ENCODE results near the gene NMS. TPM values are rescaled to one million over a fixed set of nuclear protein-coding genes. Genes with fewer than 3 reads are reported as not detected.

NMS gene
- total and polyA plus RNA-seq, 7 donors: 0.17 TPM; not detected in 6

DNA sequence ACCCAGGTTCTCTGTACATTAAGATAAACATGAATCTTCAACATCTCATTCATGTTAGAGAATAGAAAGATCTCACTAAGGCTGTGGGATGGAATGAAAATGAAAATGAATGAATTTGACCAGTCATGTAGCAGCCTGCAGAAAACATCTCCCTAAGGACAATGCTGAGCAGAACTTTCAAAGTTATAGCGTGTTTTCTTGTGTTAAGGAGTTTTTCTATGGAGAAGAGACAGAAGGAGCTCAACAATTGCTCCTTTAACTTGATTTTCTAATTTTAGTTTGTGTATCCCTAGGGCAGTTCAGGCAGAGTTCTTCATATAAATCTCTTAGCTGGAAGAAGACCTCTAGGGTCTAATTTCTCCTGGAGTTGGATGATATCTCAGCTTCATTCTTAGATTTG, 47.3 kb downstream of the NMS start:
- no peaks in the 10 kb centered on the region for H3K9me3 ChIP-seq
- no peaks in the 10 kb centered on the region for H3K36me3 ChIP-seq (ENCODE audit: insufficient read depth in 1 of 2, low read depth in 1 of 2)
- no peak for DNase-seq
- intact Hi-C loops (cut with DNase I): no loop called here
- TF ChIP-seq, protein P1, sequence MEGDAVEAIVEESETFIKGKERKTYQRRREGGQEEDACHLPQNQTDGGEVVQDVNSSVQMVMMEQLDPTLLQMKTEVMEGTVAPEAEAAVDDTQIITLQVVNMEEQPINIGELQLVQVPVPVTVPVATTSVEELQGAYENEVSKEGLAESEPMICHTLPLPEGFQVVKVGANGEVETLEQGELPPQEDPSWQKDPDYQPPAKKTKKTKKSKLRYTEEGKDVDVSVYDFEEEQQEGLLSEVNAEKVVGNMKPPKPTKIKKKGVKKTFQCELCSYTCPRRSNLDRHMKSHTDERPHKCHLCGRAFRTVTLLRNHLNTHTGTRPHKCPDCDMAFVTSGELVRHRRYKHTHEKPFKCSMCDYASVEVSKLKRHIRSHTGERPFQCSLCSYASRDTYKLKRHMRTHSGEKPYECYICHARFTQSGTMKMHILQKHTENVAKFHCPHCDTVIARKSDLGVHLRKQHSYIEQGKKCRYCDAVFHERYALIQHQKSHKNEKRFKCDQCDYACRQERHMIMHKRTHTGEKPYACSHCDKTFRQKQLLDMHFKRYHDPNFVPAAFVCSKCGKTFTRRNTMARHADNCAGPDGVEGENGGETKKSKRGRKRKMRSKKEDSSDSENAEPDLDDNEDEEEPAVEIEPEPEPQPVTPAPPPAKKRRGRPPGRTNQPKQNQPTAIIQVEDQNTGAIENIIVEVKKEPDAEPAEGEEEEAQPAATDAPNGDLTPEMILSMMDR (IDR thresholded peaks at IDR 0.05): no peak
- WGBS, 3 donors: 56 to 72% (median 71%) methylated on average over 1 of the region's 1 CpG
- H3K4me1 ChIP-seq: no peaks in the 10 kb centered on the region
- ATAC-seq: no peak
- no peak overlapping the region for H3K27ac ChIP-seq
- no peak overlapping the region for H3K4me3 ChIP-seq
- H3K27me3 ChIP-seq (ENCODE audit: insufficient read depth in 3 of 3, low read length in 2 of 3): no peaks in the 10 kb centered on the region

DNA sequence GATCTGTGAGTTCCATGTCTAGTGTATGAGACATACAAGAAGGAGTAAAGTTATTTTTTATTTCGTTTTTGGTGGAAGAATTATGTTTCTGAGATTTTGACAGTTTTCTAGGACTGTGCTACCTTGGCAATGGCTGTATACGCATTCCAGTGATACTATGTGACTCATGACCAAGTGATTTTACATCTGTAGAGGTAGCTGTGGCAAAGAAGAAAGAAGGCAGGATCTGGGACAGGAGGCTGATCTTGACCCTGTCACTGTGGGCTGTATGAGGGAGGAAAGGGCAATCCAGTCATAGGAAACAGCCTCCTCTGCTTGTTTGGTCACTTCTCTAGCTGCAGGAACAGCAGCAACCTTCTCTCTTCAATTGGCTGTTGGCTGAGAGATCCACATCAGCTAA, 48.5 kb downstream of the NMS start:
- intact Hi-C loops (cut with DNase I): no loop called here
- Histone ChIP-seq H3K36me3 (ENCODE audit: insufficient read depth in 1 of 2, low read depth in 1 of 2) (no peaks in the 10 kb centered on the region), H3K27ac (no peak overlapping the region), H3K4me1 (no peaks in the 10 kb centered on the region), H3K9me3 (no peaks in the 10 kb centered on the region), H3K4me3 (no peak overlapping the region), H3K27me3 (ENCODE audit: insufficient read depth in 3 of 3, low read length in 2 of 3) (no peaks in the 10 kb centered on the region)
- TF ChIP-seq, protein P1 (IDR thresholded peaks at IDR 0.05): no peak
- DNase-seq (no peak), ATAC-seq (no peak)
- 59 to 74% (median 64%) methylated on average over 2 of the region's 2 CpGs for WGBS, 3 donors

DNA sequence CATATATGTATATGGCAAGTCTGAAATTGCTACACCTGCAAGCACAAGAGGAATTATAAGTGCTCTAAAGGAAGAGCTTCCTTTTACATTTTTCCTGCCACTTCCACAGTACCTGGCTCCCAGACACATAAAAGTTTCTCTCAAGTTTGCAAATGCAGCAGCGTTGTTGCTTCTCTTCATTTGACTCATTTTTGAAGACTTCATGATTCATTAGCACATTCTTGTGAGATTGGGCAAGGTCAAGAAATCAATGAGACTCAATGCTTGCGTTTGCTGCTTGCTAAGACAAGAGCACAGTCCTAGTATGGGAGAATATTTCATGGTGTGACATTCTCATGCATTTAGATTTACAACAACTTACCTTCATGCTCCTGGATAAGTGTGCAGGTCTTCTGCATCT, 49.9 kb downstream of the NMS start:
- WGBS, 3 donors: 82 to 87% (median 85%) methylated on average over 2 of the region's 2 CpGs

DNA sequence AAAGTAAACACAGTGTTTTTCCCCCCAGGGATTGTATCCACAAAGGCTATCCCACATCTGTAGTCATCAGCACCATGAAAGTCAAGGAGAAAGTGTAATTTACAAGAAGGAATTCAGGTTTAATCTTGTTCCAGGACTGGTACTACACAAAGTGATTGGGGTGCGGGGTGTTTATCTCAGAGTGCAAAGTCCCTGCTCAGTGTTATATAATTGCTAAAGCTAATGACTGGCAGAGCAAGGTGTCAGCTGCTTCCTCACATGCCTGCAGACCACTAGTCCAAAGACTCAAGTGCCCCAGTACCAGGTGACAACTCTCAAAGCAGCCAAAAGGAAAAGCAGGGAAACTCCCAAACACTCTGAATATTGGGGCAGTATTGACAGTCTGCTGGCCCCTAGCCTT, 52.1 kb downstream of the NMS start:
- DNase-seq: no peak
- ATAC-seq: no peak
- Histone ChIP-seq H3K27me3 (ENCODE audit: insufficient read depth in 3 of 3, low read length in 2 of 3) (no peaks in the 10 kb centered on the region), H3K4me1 (no peaks in the 10 kb centered on the region), H3K27ac (no peak overlapping the region), H3K36me3 (ENCODE audit: insufficient read depth in 1 of 2, low read depth in 1 of 2) (no peaks in the 10 kb centered on the region), H3K9me3 (no peaks in the 10 kb centered on the region), H3K4me3 (no peak overlapping the region)
- TF ChIP-seq, protein P1 (IDR thresholded peaks at IDR 0.05): no peak
- intact Hi-C loops (cut with DNase I): no loop called here
- WGBS, 3 donors: 69 to 88% (median 81%) methylated on average over 1 of the region's 1 CpG

More for the DNA sequence above, 49.9 kb downstream of the NMS start:
- Histone ChIP-seq H3K4me1 (no peaks in the 10 kb centered on the region), H3K27ac (no peak overlapping the region), H3K27me3 (ENCODE audit: insufficient read depth in 3 of 3, low read length in 2 of 3) (no peaks in the 10 kb centered on the region), H3K4me3 (no peak overlapping the region), H3K36me3 (ENCODE audit: insufficient read depth in 1 of 2, low read depth in 1 of 2) (no peaks in the 10 kb centered on the region), H3K9me3 (no peaks in the 10 kb centered on the region)
- ATAC-seq (no peak), DNase-seq (no peak)
- intact Hi-C loops (cut with DNase I): no loop called here
- TF ChIP-seq, protein P1 (IDR thresholded peaks at IDR 0.05): no peak

DNA sequence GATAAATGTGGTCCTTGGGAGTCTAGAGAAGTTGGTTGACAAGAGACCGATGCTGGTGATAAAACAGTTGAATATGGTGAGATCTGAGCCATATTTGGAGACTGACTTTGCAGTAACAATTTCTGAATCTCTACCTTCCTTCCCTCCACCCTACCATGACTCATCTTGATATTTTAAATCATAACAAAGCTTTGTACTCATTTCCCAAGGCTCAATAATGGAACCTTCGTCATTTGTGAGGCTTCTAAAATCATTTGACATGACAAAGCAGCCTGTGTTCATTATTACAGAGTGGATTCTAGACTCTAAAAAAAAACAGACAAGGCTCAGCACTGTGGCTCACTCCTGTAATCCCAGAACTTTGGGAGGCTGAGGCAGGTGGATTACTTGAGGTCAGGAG, 54.0 kb downstream of the NMS start:
- Histone ChIP-seq H3K27ac (no peak overlapping the region), H3K9me3 (no peaks in the 10 kb centered on the region), H3K36me3 (ENCODE audit: insufficient read depth in 1 of 2, low read depth in 1 of 2) (no peaks in the 10 kb centered on the region), H3K4me3 (no peak overlapping the region), H3K27me3 (ENCODE audit: insufficient read depth in 3 of 3, low read length in 2 of 3) (no peaks in the 10 kb centered on the region), H3K4me1 (no peaks in the 10 kb centered on the region)
- ATAC-seq (no peak), DNase-seq (no peak)
- 82 to 88% (median 83%) methylated on average over 2 of the region's 2 CpGs for WGBS, 3 donors
- TF ChIP-seq, protein P1 (IDR thresholded peaks at IDR 0.05): no peak
- intact Hi-C loops (cut with DNase I): no loop called here

Data from psoas muscle (tissue), 8 donors.